ENCODE measurements around the gene KAT2B. TPM values are rescaled to one million over a fixed set of nuclear protein-coding genes. Genes with fewer than 3 reads are reported as not detected.

Gene KAT2B
- total RNA-seq, 2 donors from 2014 or later = 14.5 to 25.2 TPM

- no peak for DNase-seq
- peaks cover 10% of the 10 kb centered on the region for H3K4me1 ChIP-seq
- H3K27ac ChIP-seq = no peak overlapping the region
- H3K4me3 ChIP-seq = no peak overlapping the region
- no peaks in the 10 kb centered on the region for H3K36me3 ChIP-seq (replicated peaks in 1 of 2; ENCODE audit: insufficient read depth in 1 of 2, low read depth in 2 of 2)
- ATAC-seq = no peak
- TF ChIP-seq POLR2A (IDR thresholded peaks at IDR 0.05) = no peak
- TF ChIP-seq, protein P1, sequence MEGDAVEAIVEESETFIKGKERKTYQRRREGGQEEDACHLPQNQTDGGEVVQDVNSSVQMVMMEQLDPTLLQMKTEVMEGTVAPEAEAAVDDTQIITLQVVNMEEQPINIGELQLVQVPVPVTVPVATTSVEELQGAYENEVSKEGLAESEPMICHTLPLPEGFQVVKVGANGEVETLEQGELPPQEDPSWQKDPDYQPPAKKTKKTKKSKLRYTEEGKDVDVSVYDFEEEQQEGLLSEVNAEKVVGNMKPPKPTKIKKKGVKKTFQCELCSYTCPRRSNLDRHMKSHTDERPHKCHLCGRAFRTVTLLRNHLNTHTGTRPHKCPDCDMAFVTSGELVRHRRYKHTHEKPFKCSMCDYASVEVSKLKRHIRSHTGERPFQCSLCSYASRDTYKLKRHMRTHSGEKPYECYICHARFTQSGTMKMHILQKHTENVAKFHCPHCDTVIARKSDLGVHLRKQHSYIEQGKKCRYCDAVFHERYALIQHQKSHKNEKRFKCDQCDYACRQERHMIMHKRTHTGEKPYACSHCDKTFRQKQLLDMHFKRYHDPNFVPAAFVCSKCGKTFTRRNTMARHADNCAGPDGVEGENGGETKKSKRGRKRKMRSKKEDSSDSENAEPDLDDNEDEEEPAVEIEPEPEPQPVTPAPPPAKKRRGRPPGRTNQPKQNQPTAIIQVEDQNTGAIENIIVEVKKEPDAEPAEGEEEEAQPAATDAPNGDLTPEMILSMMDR (IDR thresholded peaks at IDR 0.05) = no peak
- 79% methylated on average over 6 of the region's 6 CpGs for WGBS, 2 donors
- H3K9me3 ChIP-seq = no peaks in the 10 kb centered on the region
- no peaks in the 10 kb centered on the region for H3K27me3 ChIP-seq
- intact Hi-C loops (cut with DNase I) = no loop called here
Measured at GRCh38 chr3:20072422-20072821, 32.2 kb downstream of the KAT2B start.

DNA sequence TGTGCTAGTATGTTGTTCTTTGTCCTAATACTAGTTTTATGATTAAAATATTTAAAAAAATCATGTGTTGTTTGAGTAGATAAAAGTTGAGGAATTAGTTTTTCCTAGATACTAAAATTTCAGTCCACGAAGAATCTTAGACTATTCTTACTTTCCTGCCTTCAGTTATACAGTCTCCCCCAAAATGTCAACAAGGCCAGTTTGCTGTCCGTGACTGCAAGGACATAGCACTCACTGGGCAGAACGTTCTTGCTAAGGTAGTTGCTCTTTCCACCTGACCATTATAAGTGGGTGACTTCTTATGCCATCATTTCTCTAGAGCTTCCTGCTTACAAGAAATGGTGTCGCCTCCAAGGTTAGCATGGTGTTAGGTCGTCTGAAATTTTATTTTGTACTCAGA, 32.8 kb downstream of the KAT2B start:
- no peaks in the 10 kb centered on the region for H3K36me3 ChIP-seq (replicated peaks in 1 of 2; ENCODE audit: insufficient read depth in 1 of 2, low read depth in 2 of 2)
- H3K4me3 ChIP-seq = no peak overlapping the region
- TF ChIP-seq, protein P1 (IDR thresholded peaks at IDR 0.05) = no peak
- no peak for TF ChIP-seq POLR2A (IDR thresholded peaks at IDR 0.05)
- DNase-seq (no peak), ATAC-seq (no peak)
- 55 to 69% methylated on average over 5 of the region's 5 CpGs for WGBS, 2 donors
- peaks cover 10% of the 10 kb centered on the region for H3K4me1 ChIP-seq
- H3K27ac ChIP-seq = no peak overlapping the region
- no peaks in the 10 kb centered on the region for H3K9me3 ChIP-seq
- no peaks in the 10 kb centered on the region for H3K27me3 ChIP-seq
- intact Hi-C loops (cut with DNase I) = no loop called here

DNA sequence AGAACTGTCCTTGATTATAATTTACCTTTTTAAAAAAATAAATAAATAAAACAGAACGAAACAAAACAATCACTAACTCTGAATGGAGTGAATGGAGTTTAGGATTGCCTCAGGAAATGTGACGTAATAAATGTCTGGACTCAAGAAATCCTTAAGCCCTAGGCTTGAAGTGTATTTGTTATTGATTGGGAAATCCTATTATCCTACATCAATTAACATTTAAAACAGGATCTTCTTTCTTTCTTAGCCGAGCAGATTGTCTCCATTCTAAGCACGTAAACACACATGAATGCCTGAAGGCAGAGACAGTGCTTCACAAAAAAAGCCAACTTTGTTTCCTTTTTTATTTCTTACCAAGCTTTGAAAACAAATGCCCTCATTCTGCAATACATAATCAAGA, 33.4 kb downstream of the KAT2B start:
- H3K9me3 ChIP-seq = no peaks in the 10 kb centered on the region
- no peak for TF ChIP-seq POLR2A (IDR thresholded peaks at IDR 0.05)
- TF ChIP-seq, protein P1 (IDR thresholded peaks at IDR 0.05) = no peak
- intact Hi-C loops (cut with DNase I) = no loop called here
- peaks cover 4% of the 10 kb centered on the region for H3K4me1 ChIP-seq
- 91 to 95% methylated on average over 4 of the region's 4 CpGs for WGBS, 2 donors
- DNase-seq (no peak), ATAC-seq (no peak)
- no peaks in the 10 kb centered on the region for H3K27me3 ChIP-seq
- H3K36me3 ChIP-seq (replicated peaks in 1 of 2; ENCODE audit: insufficient read depth in 1 of 2, low read depth in 2 of 2) = no peaks in the 10 kb centered on the region
- H3K4me3 ChIP-seq = no peak overlapping the region
- no peak overlapping the region for H3K27ac ChIP-seq

DNA sequence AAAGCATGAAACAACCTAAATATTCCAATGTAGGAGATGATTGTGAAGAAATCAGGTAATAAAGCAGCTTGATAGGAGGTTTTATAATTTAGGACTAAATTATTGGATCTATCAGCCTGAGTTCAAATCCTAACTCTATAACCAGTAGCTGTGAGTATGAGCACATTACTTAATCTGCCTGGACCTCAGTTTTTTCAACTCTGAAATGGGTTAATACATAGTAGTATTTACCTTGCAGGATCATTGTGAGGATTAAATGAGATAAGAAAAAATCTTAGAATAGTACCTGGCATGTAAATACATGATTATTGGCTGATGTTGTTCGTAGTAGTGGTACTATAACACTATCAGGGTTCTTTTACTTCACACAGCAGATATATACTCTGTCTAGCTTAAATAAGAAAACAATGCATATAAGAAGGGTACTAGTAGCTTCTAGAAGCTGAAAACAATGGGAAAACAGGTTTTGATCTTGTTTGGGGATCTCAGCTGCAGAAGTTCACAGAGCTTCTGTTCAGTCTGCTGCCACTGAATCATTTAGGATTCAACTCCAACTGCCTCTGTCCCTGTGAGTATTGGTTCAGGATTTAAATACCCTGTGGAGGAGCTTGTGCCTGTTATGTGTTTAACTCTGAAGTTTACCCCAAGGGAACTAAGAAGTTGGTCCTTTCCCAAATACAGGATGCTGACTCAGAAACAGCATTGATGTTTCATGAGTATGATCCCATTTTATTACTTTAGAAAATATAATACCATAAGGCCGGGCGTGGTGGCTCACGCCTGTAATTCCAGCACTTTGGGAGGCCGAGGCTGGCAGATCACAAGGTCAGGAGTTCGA, 34.2 kb downstream of the KAT2B start:
- H3K36me3 ChIP-seq (replicated peaks in 1 of 2; ENCODE audit: insufficient read depth in 1 of 2, low read depth in 2 of 2) = no peaks in the 10 kb centered on the region
- no peak overlapping the region for H3K4me3 ChIP-seq
- H3K4me1 ChIP-seq = no peaks in the 10 kb centered on the region
- intact Hi-C loops (cut with DNase I) = no loop called here
- no peak for DNase-seq
- H3K27me3 ChIP-seq = no peaks in the 10 kb centered on the region
- no peak for ATAC-seq
- TF ChIP-seq POLR2A (IDR thresholded peaks at IDR 0.05) = no peak
- TF ChIP-seq, protein P1 (IDR thresholded peaks at IDR 0.05) = no peak
- WGBS, 2 donors = 94 to 95% methylated on average over 6 of the region's 6 CpGs
- H3K27ac ChIP-seq = no peak overlapping the region
- H3K9me3 ChIP-seq = no peaks in the 10 kb centered on the region

DNA sequence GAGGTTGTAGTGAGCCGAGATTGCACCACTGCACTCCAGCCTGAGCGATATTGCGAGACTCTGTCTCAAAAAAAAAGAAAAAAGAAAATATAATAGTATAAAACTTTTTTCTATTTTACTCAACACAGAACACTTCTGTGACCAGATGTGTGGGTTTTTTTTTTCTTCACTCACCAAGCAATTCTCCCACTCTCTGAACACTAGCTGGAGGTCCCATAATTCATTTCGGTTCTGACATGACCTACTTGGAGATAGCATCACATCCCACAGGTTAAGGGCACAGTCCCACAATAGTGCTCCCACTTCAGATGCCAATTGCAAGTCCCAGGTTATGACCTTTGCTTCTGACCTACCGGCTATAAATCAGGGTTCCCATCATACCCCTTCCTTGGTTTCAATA, 35.0 kb downstream of the KAT2B start:
- H3K9me3 ChIP-seq = no peaks in the 10 kb centered on the region
- no peak overlapping the region for H3K27ac ChIP-seq
- no peak overlapping the region for H3K4me3 ChIP-seq
- no peaks in the 10 kb centered on the region for H3K27me3 ChIP-seq
- intact Hi-C loops (cut with DNase I) = no loop called here
- H3K4me1 ChIP-seq = peaks cover 2% of the 10 kb centered on the region
- ATAC-seq = no peak
- WGBS, 2 donors = 94 to 95% methylated on average over 5 of the region's 5 CpGs
- DNase-seq = no peak
- no peaks in the 10 kb centered on the region for H3K36me3 ChIP-seq (replicated peaks in 1 of 2; ENCODE audit: insufficient read depth in 1 of 2, low read depth in 2 of 2)
- TF ChIP-seq, protein P1 (IDR thresholded peaks at IDR 0.05) = no peak
- no peak for TF ChIP-seq POLR2A (IDR thresholded peaks at IDR 0.05)
